22Rv1 (cell line): ENCODE data around the gene LY6G6C.

Source experiments
- CTCF ChIP-seq: fragments of 450-650 bp; IDR thresholded peaks from 2 replicates; pipeline ENCODE4 v1.5.1; 2017; ENCODE audit warnings: mild to moderate bottlenecking
- ZFX ChIP-seq: fragments of 450-650 bp; IDR thresholded peaks from 2 replicates; pipeline ENCODE4 v1.6.1; 2017; ENCODE audit warnings: antibody characterized with exemption, borderline replicate concordance

GRCh38 chr6:31752739-31753319 lies 31.3 kb upstream of the LY6G6C start:
- TF ChIP-seq CTCF (no peak), ZFX (no peak)
